KMS-11 (cell line): ENCODE data around the gene CANX.
"Not testable (repeated sequence)": the region's sequence is repeated elsewhere in the genome, so short reads cannot be mapped to it uniquely, and the experiment has no call there.

Source experiments
- H2AFZ ChIP-seq: fragments of 200-600 bp; sonication (generic); 2 replicates; pipeline ENCODE4 v1.6.1; 2016; ENCODE audit warnings: antibody characterized with exemption, mixed run types, low read depth
- H3K27ac ChIP-seq: fragments of 200-600 bp; sonication (generic); 2 replicates; pipeline ENCODE4 v1.6.1; 2016; ENCODE audit warnings: mild to moderate bottlenecking, mixed run types
- H3K27me3 ChIP-seq: fragments of 200-600 bp; sonication (generic); 2 replicates; pipeline ENCODE4 v1.6.1; 2017; ENCODE audit warnings: mild to moderate bottlenecking, low read depth, mixed run types, moderate library complexity; ENCODE audit not compliant: insufficient read depth
- H3K36me3 ChIP-seq: fragments of 200-600 bp; sonication (generic); 2 replicates; pipeline ENCODE4 v1.6.1; 2017; ENCODE audit warnings: mild to moderate bottlenecking, mixed run types; ENCODE audit not compliant: insufficient read depth
- H3K4me1 ChIP-seq: fragments of 200-600 bp; sonication (generic); 2 replicates; pipeline ENCODE4 v1.6.1; 2016; ENCODE audit warnings: mild to moderate bottlenecking, low read depth, mixed run types; ENCODE audit not compliant: poor library complexity, severe bottlenecking
- H3K4me2 ChIP-seq: fragments of 200-600 bp; sonication (generic); 2 replicates; pipeline ENCODE4 v1.7.0; 2016; ENCODE audit warnings: mild to moderate bottlenecking, mixed run types
- H3K4me3 ChIP-seq: fragments of 200-600 bp; sonication (generic); IDR thresholded peaks from 2 replicates; pipeline ENCODE4 v1.6.1; 2017; ENCODE audit warnings: low read depth, low read length, mixed read lengths; ENCODE audit not compliant: insufficient read depth
- H3K79me2 ChIP-seq: fragments of 200-600 bp; sonication (generic); 2 replicates; pipeline ENCODE4 v1.6.1; 2016; ENCODE audit warnings: low read depth, mixed run types; ENCODE audit not compliant: insufficient read depth
- H3K9ac ChIP-seq: fragments of 200-600 bp; sonication (generic); 2 replicates; pipeline ENCODE4 v1.6.1; 2016; ENCODE audit warnings: mild to moderate bottlenecking, mixed run types
- H4K20me1 ChIP-seq: fragments of 200-600 bp; sonication (generic); 2 replicates; pipeline ENCODE4 v1.6.1; 2016; ENCODE audit warnings: mild to moderate bottlenecking, mixed run types; ENCODE audit not compliant: insufficient read depth
- TF ChIP-seq, protein P1 (sequence below): fragments of 200-600 bp; sonication (generic); conservative IDR thresholded peaks from 2 replicates; pipeline ENCODE4 v1.6.1; 2017; ENCODE audit warnings: low read depth, mild to moderate bottlenecking, antibody characterized with exemption, low read length, moderate library complexity, mixed read lengths

Gene CANX, protein sequence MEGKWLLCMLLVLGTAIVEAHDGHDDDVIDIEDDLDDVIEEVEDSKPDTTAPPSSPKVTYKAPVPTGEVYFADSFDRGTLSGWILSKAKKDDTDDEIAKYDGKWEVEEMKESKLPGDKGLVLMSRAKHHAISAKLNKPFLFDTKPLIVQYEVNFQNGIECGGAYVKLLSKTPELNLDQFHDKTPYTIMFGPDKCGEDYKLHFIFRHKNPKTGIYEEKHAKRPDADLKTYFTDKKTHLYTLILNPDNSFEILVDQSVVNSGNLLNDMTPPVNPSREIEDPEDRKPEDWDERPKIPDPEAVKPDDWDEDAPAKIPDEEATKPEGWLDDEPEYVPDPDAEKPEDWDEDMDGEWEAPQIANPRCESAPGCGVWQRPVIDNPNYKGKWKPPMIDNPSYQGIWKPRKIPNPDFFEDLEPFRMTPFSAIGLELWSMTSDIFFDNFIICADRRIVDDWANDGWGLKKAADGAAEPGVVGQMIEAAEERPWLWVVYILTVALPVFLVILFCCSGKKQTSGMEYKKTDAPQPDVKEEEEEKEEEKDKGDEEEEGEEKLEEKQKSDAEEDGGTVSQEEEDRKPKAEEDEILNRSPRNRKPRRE

DNA sequence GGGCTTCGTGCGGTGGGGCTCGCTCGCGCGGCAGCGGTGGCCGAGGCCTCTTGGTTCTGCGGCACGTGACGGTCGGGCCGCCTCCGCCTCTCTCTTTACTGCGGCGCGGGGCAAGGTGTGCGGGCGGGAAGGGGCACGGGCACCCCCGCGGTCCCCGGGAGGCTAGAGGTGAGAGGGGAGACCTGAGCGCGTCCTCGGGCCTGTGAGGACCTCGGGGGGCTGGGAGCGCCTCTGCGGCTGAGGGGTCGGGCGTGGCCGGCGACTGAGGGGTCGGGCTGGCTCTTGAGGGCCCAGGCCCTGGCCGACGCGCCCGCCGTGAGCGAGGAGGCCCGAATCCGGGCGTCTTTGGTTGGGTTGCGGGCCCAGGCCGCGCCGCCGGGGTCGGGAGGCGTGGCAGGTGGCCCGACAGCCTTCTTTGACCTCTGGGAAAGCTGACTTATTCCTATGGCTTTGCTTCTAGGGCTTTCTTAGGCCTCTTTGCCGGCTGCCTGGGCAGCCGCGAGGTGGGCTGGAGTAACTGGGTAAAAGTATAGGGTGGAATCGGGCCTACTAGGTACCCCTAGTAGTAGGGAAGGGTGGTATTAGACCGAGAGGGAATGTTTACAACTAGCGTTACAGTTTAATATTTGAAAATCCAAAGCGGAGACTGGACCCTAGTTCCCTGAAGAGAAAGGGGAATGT, at the start of gene CANX:
Gene CANX, plus strand, starts transcription at position 33 of the 681 bp plus-strand sequence. CDS start 6,715 bp downstream, outside the sequence.
- Histone ChIP-seq H3K4me1 (peaks cover 11% of the 10 kb centered on the region), H3K9ac (peak within 1 kb of the TSS; percentile 99), H3K27me3 (no peaks in the 10 kb centered on the region), H3K4me2 (peak within 1 kb of the TSS; percentile 87), H3K27ac (peak within 1 kb of the TSS; percentile 99), H3K79me2 (peaks cover 53% of the 10 kb centered on the region), H2AFZ (peak within 1 kb of the TSS; percentile 61), H3K36me3 (no peaks in the 10 kb centered on the region; the same call in 1 of the 2 replicates), H3K4me3 (no peak within 1 kb of the TSS), H4K20me1 (no peaks in the 10 kb centered on the region)
- TF ChIP-seq, protein P1, sequence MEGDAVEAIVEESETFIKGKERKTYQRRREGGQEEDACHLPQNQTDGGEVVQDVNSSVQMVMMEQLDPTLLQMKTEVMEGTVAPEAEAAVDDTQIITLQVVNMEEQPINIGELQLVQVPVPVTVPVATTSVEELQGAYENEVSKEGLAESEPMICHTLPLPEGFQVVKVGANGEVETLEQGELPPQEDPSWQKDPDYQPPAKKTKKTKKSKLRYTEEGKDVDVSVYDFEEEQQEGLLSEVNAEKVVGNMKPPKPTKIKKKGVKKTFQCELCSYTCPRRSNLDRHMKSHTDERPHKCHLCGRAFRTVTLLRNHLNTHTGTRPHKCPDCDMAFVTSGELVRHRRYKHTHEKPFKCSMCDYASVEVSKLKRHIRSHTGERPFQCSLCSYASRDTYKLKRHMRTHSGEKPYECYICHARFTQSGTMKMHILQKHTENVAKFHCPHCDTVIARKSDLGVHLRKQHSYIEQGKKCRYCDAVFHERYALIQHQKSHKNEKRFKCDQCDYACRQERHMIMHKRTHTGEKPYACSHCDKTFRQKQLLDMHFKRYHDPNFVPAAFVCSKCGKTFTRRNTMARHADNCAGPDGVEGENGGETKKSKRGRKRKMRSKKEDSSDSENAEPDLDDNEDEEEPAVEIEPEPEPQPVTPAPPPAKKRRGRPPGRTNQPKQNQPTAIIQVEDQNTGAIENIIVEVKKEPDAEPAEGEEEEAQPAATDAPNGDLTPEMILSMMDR, result no peak

DNA sequence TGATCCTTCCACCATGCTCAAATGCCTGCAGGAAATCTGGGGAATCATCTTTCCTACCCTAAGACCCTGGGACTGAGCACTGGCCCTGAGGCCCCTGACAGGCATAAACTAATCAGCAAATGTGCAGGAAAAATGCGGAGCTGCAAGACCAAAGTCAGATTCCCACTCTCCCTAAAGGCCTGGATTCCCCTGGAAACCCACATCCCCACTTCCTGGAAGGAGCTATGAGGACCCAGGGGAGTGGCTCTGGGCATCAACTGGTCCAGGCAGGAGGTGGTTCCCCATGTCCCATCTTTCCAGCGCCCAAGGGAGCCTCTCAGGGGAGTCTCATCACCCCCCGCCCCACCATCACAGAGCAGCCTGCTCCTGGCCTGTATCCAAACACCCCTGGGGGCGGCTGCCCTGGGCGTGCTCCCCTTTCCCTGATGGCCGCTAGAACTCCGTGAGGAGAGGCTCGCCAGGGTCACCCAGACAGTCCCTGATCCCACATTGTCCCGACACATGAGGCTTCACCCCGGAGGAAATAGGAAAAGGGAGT, 49.5 kb upstream of the CANX start:
- H3K36me3 ChIP-seq, H3K9ac ChIP-seq, H2AFZ ChIP-seq: not testable (repeated sequence)

DNA sequence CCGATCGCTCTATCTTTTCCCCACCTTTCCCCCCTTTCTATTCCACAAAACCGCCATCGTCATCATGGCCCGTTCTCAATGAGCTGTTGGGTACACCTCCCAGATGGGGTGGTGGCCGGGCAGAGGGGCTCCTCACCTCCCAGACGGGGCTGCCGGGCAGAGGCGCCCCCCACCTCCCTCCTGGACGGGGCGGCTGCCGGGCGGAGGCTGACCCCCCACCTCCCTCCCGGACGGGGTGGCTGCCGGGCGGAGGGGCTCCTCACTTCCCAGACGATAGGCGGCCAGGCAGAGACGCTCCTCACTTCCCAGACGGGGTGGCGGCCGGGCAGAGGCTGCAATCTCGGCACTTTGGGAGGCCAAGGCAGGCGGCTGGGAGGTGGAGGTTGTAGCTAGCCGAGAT, 48.5 kb upstream of the CANX start:
- H3K4me2 ChIP-seq, H3K36me3 ChIP-seq, H3K9ac ChIP-seq, H2AFZ ChIP-seq, H3K4me3 ChIP-seq, H3K4me1 ChIP-seq, H3K27me3 ChIP-seq, H3K79me2 ChIP-seq, H4K20me1 ChIP-seq, H3K27ac ChIP-seq: not testable (repeated sequence)

More for the DNA sequence above, 49.5 kb upstream of the CANX start:
- not testable (repeated sequence) for H3K27me3 ChIP-seq, H3K79me2 ChIP-seq, H3K4me2 ChIP-seq, H4K20me1 ChIP-seq, H3K27ac ChIP-seq, H3K4me1 ChIP-seq, H3K4me3 ChIP-seq

DNA sequence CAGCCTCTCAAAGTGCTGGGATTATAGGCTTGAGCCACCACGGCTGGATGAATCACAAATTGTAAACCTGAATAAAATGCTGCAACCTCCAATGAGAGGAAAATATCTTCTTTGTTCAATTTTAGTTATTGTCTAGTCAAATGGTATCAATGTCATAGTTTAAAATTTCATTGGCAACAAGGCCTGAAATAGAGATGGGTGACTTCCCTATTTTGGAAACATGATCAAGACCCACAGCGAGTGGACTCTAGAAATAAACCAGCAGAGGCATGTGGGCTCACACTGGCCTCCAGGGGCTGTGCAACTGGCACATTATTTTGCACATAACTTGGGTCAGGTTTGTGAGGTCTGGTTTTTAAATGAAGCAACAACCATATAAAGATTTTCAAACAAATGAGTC, 45.6 kb upstream of the CANX start:
- not testable (repeated sequence) for H3K4me1 ChIP-seq

DNA sequence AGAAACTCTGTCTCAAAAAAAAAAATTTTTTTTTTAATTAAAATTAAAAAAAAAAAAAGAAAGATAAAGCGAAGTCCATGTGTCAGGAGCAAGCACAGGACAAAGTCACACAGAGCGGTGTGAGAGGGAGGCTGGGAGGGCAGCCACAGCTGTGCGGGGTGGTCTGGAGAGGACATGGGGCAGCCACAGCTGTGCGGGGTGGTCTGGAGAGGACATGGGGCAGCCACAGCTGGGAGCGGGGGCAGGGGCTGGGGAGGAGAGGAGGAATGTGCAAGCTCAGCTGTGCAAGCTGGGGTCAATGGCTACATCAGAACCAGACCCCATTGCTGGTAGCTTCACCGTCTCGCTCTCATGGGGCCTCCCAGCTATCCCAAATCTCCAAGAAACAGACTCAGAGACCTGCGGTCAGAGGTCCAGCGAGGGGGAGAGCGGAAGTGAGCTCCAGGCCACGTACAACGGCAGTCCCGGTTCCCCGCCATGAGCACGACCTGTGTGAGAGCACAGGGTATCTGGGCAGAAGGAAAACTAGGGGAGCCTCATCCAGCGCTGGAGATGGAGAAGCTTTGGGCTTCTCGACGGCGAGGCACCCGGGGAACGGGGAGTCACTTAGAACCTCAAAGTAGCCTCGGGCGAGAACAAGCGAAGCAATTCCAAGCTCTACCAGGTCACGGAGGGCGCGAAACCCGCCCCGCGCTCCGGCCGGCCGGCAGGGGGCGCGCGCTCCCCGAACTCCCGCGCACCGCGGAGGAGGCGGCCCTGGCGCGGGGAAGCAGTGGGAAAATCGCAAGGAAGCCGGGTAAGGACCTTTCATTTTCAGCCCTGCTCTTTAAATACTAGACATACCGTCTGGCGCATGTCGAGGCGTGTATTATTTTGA, 41.2 kb upstream of the CANX start:
- H3K36me3 ChIP-seq, H3K27me3 ChIP-seq, H3K4me2 ChIP-seq, H3K4me3 ChIP-seq, H3K4me1 ChIP-seq, H3K27ac ChIP-seq, H3K79me2 ChIP-seq, H4K20me1 ChIP-seq, H2AFZ ChIP-seq, H3K9ac ChIP-seq: not testable (repeated sequence)

More for the DNA sequence above, 45.6 kb upstream of the CANX start:
- H3K36me3 ChIP-seq, H3K4me3 ChIP-seq, H3K27ac ChIP-seq, H4K20me1 ChIP-seq, H3K79me2 ChIP-seq, H3K4me2 ChIP-seq, H3K27me3 ChIP-seq, H2AFZ ChIP-seq, H3K9ac ChIP-seq: not testable (repeated sequence)

DNA sequence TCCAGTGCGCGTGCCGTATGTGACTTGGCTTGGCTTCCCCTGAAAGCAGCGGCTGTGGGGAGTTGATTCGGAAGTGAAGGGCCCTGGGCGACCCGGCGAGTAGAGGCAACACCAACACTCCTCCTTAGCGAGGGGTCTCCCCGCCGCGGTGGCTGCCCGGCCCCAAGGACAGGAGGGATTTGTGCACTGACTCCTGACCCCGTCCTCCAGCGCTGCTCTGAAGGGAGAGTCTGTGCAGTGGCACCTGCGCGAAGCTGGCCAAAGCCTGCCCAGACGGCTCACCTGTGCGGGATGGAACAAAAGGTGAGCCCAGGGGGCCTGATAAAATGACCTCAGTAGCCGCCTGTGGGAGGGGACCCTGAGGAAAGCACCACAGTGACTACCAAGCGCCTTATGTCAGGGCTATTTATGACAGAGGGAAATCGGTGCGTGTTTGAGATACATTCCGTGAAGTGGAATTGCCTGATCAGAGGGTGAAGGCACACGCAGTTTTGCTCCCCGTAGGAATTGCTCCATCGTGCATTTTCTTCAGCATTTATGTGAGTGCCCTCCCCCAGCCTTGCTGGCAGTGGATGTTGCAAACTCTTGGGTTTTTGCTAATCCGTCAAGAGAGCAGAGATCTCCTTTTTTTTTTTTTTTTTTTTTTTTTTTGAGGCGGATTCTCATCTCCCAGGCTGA, 40.4 kb upstream of the CANX start:
- H4K20me1 ChIP-seq, H3K9ac ChIP-seq, H3K27ac ChIP-seq, H3K27me3 ChIP-seq, H3K36me3 ChIP-seq, H3K4me1 ChIP-seq, H3K79me2 ChIP-seq, H3K4me3 ChIP-seq: not testable (repeated sequence)
- Histone ChIP-seq H2AFZ (peak overlapping the region; percentile 41; the same call in 1 of the 2 replicates), H3K4me2 (peak overlapping the region; percentile 54; the same call in 1 of the 2 replicates)

DNA sequence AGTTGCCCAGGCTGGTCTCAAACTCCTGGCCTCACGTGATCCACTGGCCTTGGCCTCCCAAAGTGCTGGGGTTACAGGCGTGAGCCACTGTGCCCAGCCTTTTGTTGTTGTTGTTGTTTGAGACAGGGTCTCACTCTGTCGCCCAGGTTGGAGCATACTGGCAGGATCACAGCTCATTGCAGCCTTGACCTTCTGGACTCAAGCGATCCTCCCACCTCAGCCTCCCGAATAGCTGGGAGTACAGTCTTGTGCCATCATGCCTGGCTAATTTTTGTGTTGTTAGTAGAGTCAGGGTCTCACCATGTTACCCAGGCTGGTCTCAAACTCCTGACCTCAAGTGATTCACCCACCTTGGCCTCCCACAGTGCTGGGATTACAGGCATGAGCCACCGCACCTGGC, 37.1 kb upstream of the CANX start:
- not testable (repeated sequence) for H3K27ac ChIP-seq, H3K79me2 ChIP-seq, H3K4me3 ChIP-seq, H3K4me1 ChIP-seq, H4K20me1 ChIP-seq, H2AFZ ChIP-seq, H3K36me3 ChIP-seq, H3K9ac ChIP-seq, H3K4me2 ChIP-seq, H3K27me3 ChIP-seq
